Lower lobe of right lung (tissue), 2 donors: Measurements from ENCODE around the gene STEAP1B. TPM values are rescaled to one million over a fixed set of nuclear protein-coding genes. Genes with fewer than 3 reads are reported as not detected.

Experiments used
- ATAC-seq, 2 donors: fragments of 200-7000 bp; cut with Tn5 transposase; one replicate each; pipeline ENCODE4 v1.9.1; 2020 to 2022; ENCODE audit warnings: mild to moderate bottlenecking in 2 of 2, moderate library complexity in 2 of 2
- DNase-seq: peaks from one replicate; pipeline ENCODE4 v3.0.0-alpha.2; 2020
- H3K27ac ChIP-seq: fragments of 200-600 bp; one replicate; pipeline ENCODE4 v1.8.0; 2022
- H3K27me3 ChIP-seq: fragments of 200-600 bp; one replicate; pipeline ENCODE4 v1.8.0; 2022; ENCODE audit warnings: low read depth
- H3K36me3 ChIP-seq: fragments of 200-600 bp; one replicate; pipeline ENCODE4 v1.8.0; 2022; ENCODE audit warnings: mild to moderate bottlenecking
- H3K4me1 ChIP-seq: fragments of 200-600 bp; one replicate; pipeline ENCODE4 v1.8.0; 2022
- H3K4me3 ChIP-seq: fragments of 200-600 bp; one replicate; pipeline ENCODE4 v1.8.0; 2022; ENCODE audit warnings: mild to moderate bottlenecking
- H3K9me3 ChIP-seq: fragments of 200-600 bp; one replicate; pipeline ENCODE4 v1.8.0; 2022
- CTCF ChIP-seq: fragments of 200-600 bp; IDR thresholded peaks from one replicate; pipeline ENCODE4 v1.8.0; 2022; ENCODE audit warnings: antibody characterized with exemption, mild to moderate bottlenecking
- intact Hi-C: fragments of 100-400 bp; cut with DNase I; formaldehyde crosslinking; loops from one replicate; pipeline ENCODE4 v1.11.0; 2022
- total RNA-seq: library from RNA; stranded (reverse); fragmentation: NEBNext Ultra II Directional; extraction: Animal tissue kit (Norgen Biotek cat#: 25700); gene quantifications from one replicate; pipeline ENCODE4 v1.2.1, GENCODE V29; 2021
- donor health status: DM: no; HTN: yes; CAD: no; lungs with severe emphysema.

STEAP1B gene
- total RNA-seq, 1 donor from 2014 or later, result 1.5 TPM

DNA sequence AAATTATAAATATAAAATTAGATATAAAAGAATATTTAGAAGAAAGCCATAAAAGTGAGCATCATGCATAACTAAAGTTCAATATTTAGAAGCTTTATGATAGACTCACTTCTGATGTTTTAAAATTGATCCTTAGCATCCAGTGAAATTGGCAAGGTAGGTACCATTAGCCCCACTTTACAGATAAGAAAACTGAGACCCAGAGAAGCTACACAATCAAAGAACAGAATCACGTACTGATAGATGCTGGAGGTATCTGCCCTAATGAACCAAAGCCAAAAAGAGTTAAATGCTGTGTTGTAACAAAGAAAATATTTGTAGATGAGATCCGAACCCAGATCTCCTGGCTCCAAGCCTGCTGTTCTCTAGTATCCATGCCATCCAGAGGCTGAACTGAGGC is 100.4 kb downstream of the STEAP1B start:
- H3K27ac ChIP-seq, result no peak overlapping the region
- intact Hi-C loops, result no loop called here
- no peak for ATAC-seq

GRCh38 chr7:22399091-22399490 is 100.9 kb downstream of the STEAP1B start:
- intact Hi-C loops, result no loop called here
- Histone ChIP-seq H3K27ac (no peak overlapping the region), H3K9me3 (no peaks in the 10 kb centered on the region), H3K27me3 (no peaks in the 10 kb centered on the region), H3K36me3 (no peaks in the 10 kb centered on the region), H3K4me1 (no peaks in the 10 kb centered on the region), H3K4me3 (no peak overlapping the region)
- TF ChIP-seq CTCF, result no peak
- DNase-seq (no peak), ATAC-seq (no peak)

More for the DNA sequence above, 100.4 kb downstream of the STEAP1B start:
- no peaks in the 10 kb centered on the region for H3K9me3 ChIP-seq
- H3K4me1 ChIP-seq, result no peaks in the 10 kb centered on the region
- no peaks in the 10 kb centered on the region for H3K27me3 ChIP-seq
- no peak overlapping the region for H3K4me3 ChIP-seq
- no peak for TF ChIP-seq CTCF
- DNase-seq, result no peak
- H3K36me3 ChIP-seq, result no peaks in the 10 kb centered on the region

- no peak for TF ChIP-seq CTCF
- no peaks in the 10 kb centered on the region for H3K27me3 ChIP-seq
- no peak overlapping the region for H3K4me3 ChIP-seq
- H3K9me3 ChIP-seq, result no peaks in the 10 kb centered on the region
- no peaks in the 10 kb centered on the region for H3K4me1 ChIP-seq
- H3K27ac ChIP-seq, result no peak overlapping the region
- DNase-seq (no peak), ATAC-seq (no peak)
- no peaks in the 10 kb centered on the region for H3K36me3 ChIP-seq
- intact Hi-C loops, result no loop called here
These were observed 102.0 kb downstream of the STEAP1B start for GRCh38 chr7:22397981-22398380.

DNA sequence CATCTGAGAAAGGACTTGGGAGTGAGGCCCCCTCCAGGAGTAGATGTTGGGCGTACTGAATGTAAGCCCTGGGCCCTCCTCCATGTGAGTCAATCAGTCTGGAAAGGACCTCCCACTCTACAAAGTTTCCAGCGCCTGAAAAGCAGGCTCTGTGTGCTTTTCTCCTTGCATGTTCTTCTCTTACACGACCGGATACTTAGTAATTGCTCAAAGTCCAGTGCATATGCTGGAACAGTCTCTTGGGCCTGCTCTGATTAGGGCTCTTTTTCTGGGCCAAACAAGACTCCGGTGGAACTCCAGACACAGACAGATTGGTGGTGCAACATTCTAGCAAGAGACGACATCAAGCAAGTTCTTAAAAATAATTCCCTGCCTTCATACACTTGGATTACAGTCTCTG is 104.8 kb downstream of the STEAP1B start:
- Histone ChIP-seq H3K27me3 (no peaks in the 10 kb centered on the region), H3K9me3 (no peaks in the 10 kb centered on the region), H3K36me3 (no peaks in the 10 kb centered on the region), H3K4me3 (no peak overlapping the region), H3K27ac (no peak overlapping the region), H3K4me1 (no peaks in the 10 kb centered on the region)
- TF ChIP-seq CTCF, result no peak
- ATAC-seq (no peak), DNase-seq (no peak)
- intact Hi-C loops, result no loop called here

GRCh38 chr7:22394739-22395138 is 105.2 kb downstream of the STEAP1B start:
- H3K27me3 ChIP-seq, result no peaks in the 10 kb centered on the region
- H3K4me3 ChIP-seq, result no peak overlapping the region
- intact Hi-C loops, result no loop called here
- ATAC-seq, result no peak
- no peaks in the 10 kb centered on the region for H3K36me3 ChIP-seq
- H3K27ac ChIP-seq, result no peak overlapping the region
- TF ChIP-seq CTCF, result no peak
- no peaks in the 10 kb centered on the region for H3K4me1 ChIP-seq
- no peak for DNase-seq
- no peaks in the 10 kb centered on the region for H3K9me3 ChIP-seq
